SK-N-SH (cell line): ENCODE results near the gene ERGIC1. TPM values are rescaled to one million over a fixed set of nuclear protein-coding genes. Genes with fewer than 3 reads are reported as not detected.

ENCODE experiments used
- CTCF ChIA-PET: fragments of 300-600, 350-600 bp; formaldehyde crosslinking; extraction: SDS; loops from one replicate; lab custom pipeline; 2021; lab: Yijun Ruan, JAX
- POLR2A ChIA-PET: fragments of 350-600 bp; sonication (Branson Sonifier 250); formaldehyde crosslinking; extraction: SDS; loops from one replicate; lab custom pipeline; 2020; ENCODE audit warnings: antibody characterized with exemption, inconsistent platforms; lab: Yijun Ruan, JAX
- DNase-seq: peaks from one replicate; pipeline ENCODE4 v3.0.0; 2012
- H2AFZ ChIP-seq: fragments of 200-600 bp; sonication (generic); 2 replicates; pipeline ENCODE4 v1.8.1; 2016; ENCODE audit warnings: antibody characterized with exemption, mild to moderate bottlenecking, low read depth
- H3F3A ChIP-seq: fragments of 200-600 bp; sonication (generic); replicated peaks from 2 replicates; pipeline ENCODE3; 2016; ENCODE audit warnings: antibody characterized with exemption, mild to moderate bottlenecking; ENCODE audit not compliant: insufficient read depth
- H3K27ac ChIP-seq, 2 experiments: fragments of 200-500 bp in 1 of 2; fragments of 200-600 bp in 1 of 2; sonication (Bioruptor generic) in 1 of 2; sonication (generic), shearing (Covaris generic) in 1 of 2; 2 replicates each; pipeline versions ENCODE4 v1.5.1 to v1.6.1; 2014 to 2016; ENCODE audit warnings: low read depth in 2 of 2, inconsistent platforms in 1 of 2, low read length in 1 of 2, mild to moderate bottlenecking in 1 of 2, mixed read lengths in 1 of 2
- H3K27me3 ChIP-seq: fragments of 200-600 bp; sonication (generic), shearing (Covaris generic); 2 replicates; pipeline ENCODE4 v1.6.1; 2016; ENCODE audit warnings: mixed run types; ENCODE audit not compliant: insufficient read depth
- H3K36me3 ChIP-seq, 2 experiments: fragments of 200-500 bp in 1 of 2; fragments of 200-600 bp in 1 of 2; sonication (Bioruptor generic) in 1 of 2; sonication (generic) in 1 of 2; replicated peaks in 1 of 2; 2 replicates each; pipeline versions ENCODE3 to v1.5.1; 2014 to 2016; ENCODE audit warnings: low read length in 1 of 2, mild to moderate bottlenecking in 1 of 2; ENCODE audit not compliant: insufficient read depth in 2 of 2, control insufficient read depth in 1 of 2
- H3K4me1 ChIP-seq, 2 experiments: fragments of 200-500 bp in 1 of 2; fragments of 200-600 bp in 1 of 2; sonication (Bioruptor generic) in 1 of 2; sonication (generic), shearing (Covaris generic) in 1 of 2; 2 replicates each; pipeline versions ENCODE4 v1.5.1 to v1.6.1; 2014 to 2016; ENCODE audit warnings: low read depth in 1 of 2, low read length in 1 of 2, mixed run types in 1 of 2; ENCODE audit not compliant: insufficient read depth in 2 of 2, control insufficient read depth in 1 of 2
- H3K4me2 ChIP-seq: fragments of 200-600 bp; sonication (generic), shearing (Covaris generic); 2 replicates; pipeline ENCODE4 v1.6.1; 2017; ENCODE audit warnings: mixed run types
- H3K4me3 ChIP-seq, 2 experiments: fragments of 200-500 bp in 1 of 2; fragments of 200-600 bp in 1 of 2; sonication (Bioruptor generic) in 1 of 2; sonication (generic), shearing (Covaris generic) in 1 of 2; 2 replicates each; pipeline versions ENCODE4 v1.5.1 to v1.8.1; 2014 to 2016; ENCODE audit warnings: low read depth in 2 of 2, inconsistent platforms in 1 of 2, low read length in 1 of 2, mild to moderate bottlenecking in 1 of 2, mixed read lengths in 1 of 2, moderate library complexity in 1 of 2
- H3K79me2 ChIP-seq: fragments of 200-600 bp; sonication (generic); 2 replicates; pipeline ENCODE4 v1.8.1; 2017; ENCODE audit warnings: mild to moderate bottlenecking; ENCODE audit not compliant: insufficient read depth
- H3K9ac ChIP-seq: fragments of 200-600 bp; sonication (generic); 2 replicates; pipeline ENCODE4 v1.6.1; 2017; ENCODE audit warnings: mixed run types
- H3K9me2 ChIP-seq: fragments of 200-600 bp; sonication (generic); 2 replicates; pipeline ENCODE4 v1.6.1; 2017; ENCODE audit warnings: mixed run types
- H3K9me3 ChIP-seq: fragments of 200-600 bp; sonication (generic); 2 replicates; pipeline ENCODE4 v1.6.1; 2017; ENCODE audit warnings: mixed run types, mild to moderate bottlenecking, moderate library complexity
- H4K20me1 ChIP-seq: fragments of 200-600 bp; sonication (generic); 2 replicates; pipeline ENCODE4 v1.6.1; 2017; ENCODE audit warnings: mild to moderate bottlenecking, mixed run types; ENCODE audit not compliant: insufficient read depth
- CHD2 ChIP-seq: fragments of 150-350 bp; IDR thresholded peaks from 2 replicates; pipeline ENCODE4 v1.6.1; 2018; ENCODE audit warnings: low read length; ENCODE audit not compliant: partially characterized antibody
- FOSL2 ChIP-seq: IDR thresholded peaks from 2 replicates; pipeline ENCODE4 v1.4.0; 2012; ENCODE audit warnings: low read depth, mild to moderate bottlenecking, moderate library complexity, borderline replicate concordance
- JUND ChIP-seq: IDR thresholded peaks from 2 replicates; pipeline ENCODE4 v1.4.0; 2012
- MEF2A ChIP-seq: IDR thresholded peaks from 2 replicates; pipeline ENCODE4 v1.4.0; 2012; ENCODE audit warnings: low read depth, borderline replicate concordance
- MXI1 ChIP-seq: IDR thresholded peaks from 2 replicates; pipeline ENCODE4 v1.6.1; 2012; ENCODE audit warnings: mild to moderate bottlenecking, low read depth, low read length, improper control_type of control experiment
- NRF1 ChIP-seq: IDR thresholded peaks from 2 replicates; pipeline ENCODE4 v1.6.1; 2012; ENCODE audit warnings: low read depth, mild to moderate bottlenecking, low read length
- PBX3 ChIP-seq: IDR thresholded peaks from 2 replicates; pipeline ENCODE4; 2012
- POLR2AphosphoS5 ChIP-seq: IDR thresholded peaks from 2 replicates; pipeline ENCODE4 v1.6.1; 2012; ENCODE audit warnings: low read depth, low read length
- RXRA ChIP-seq: IDR thresholded peaks from 2 replicates; pipeline ENCODE4 v1.4.0; 2012; ENCODE audit warnings: low read depth, mild to moderate bottlenecking, borderline replicate concordance
- TCF12 ChIP-seq: IDR thresholded peaks from 2 replicates; pipeline ENCODE4 v1.4.0; 2012
- YY1 ChIP-seq: IDR thresholded peaks from 2 replicates; pipeline ENCODE4 v1.4.0; 2012; ENCODE audit warnings: low read depth, mild to moderate bottlenecking
- ZBTB33 ChIP-seq: IDR thresholded peaks from 2 replicates; pipeline ENCODE4 v1.4.0; 2012; ENCODE audit warnings: low read depth, borderline replicate concordance
- WGBS: methylation state at CpG from one replicate; pipeline ENCODE4 v1.1.6; 2017; ENCODE audit warnings: low lambda C conversion rate; 5-methylcytosine and 5-hydroxymethylcytosine counted together
- polyA plus RNA-seq, 3 experiments: library from polyadenylated mRNA; depleted of rRNA; stranded (reverse); fragments of >200 nt; gene quantifications; 2 replicates each; pipeline ENCODE4 v1.2.3, GENCODE V29; 2012
- TF ChIP-seq, protein P1 (sequence below): IDR thresholded peaks from 2 replicates; pipeline ENCODE4 v1.4.0; 2012; ENCODE audit warnings: low read depth, borderline replicate concordance
- TF ChIP-seq, protein P2 (sequence below): IDR thresholded peaks from 2 replicates; pipeline ENCODE4 v1.4.0; 2012; ENCODE audit warnings: low read depth

ERGIC1 gene
- polyA plus RNA-seq, 1 of the 3 experiments (the other 2 are of a cell fraction) = 101 TPM

DNA sequence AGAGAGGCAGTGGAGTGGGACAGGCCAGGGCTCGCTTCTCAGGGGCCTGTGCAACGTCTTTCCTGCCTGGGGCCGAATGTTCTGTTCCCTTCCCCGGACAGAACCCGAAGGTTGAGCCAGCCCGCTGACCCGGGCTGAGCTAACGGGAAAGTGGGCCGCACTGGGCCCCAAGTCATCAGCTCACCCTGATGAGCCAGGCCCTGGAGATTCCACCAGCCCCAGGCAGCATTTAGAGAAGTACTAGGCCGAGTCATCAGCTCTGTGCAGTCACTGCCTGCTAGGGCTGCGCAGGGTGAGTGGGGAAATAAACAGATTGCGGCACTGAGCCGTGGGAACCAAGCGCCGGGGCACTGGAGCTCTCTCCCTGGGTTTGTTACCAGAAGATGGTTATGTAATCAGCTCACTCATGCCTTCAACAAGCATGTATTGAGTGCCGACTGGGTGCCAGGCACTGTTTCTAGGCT lies 33.9 kb upstream of the ERGIC1 start:
- TF ChIP-seq RXRA = no peak
- peak; percentile 43; the same call in 1 of the 2 replicates for TF ChIP-seq FOSL2
- peak overlapping the region in 1 of 2 experiments; percentile 79; a peak in 2 of 4 replicates for H3K27ac ChIP-seq
- H4K20me1 ChIP-seq = no peaks in the 10 kb centered on the region
- H3K9me2 ChIP-seq = no peaks in the 10 kb centered on the region
- no peaks in the 10 kb centered on the region for H3K27me3 ChIP-seq
- CTCF ChIA-PET = interaction anchor here (0.7 to 0.9 kb wide), 2 partner anchors 27 to 29 kb away, joined by 3 read pairs; partner anchors contain the start of gene DUSP1
- peaks cover 25% of the 10 kb centered on the region for H3F3A ChIP-seq
- peak overlapping the region; percentile 41 for H3K9ac ChIP-seq
- 84% methylated on average over 10 of the region's 16 CpGs for WGBS
- H3K4me3 ChIP-seq = no peak overlapping the region
- no peak overlapping the region for H2AFZ ChIP-seq
- no peaks in the 10 kb centered on the region for H3K79me2 ChIP-seq
- no peak for DNase-seq
- no peaks in the 10 kb centered on the region for H3K9me3 ChIP-seq
- peaks cover 0 to 30% of the 10 kb centered on the region in 2 experiments; a peak in 2 of 4 replicates for H3K4me1 ChIP-seq
- POLR2A ChIA-PET = no interaction called here
- H3K36me3 ChIP-seq = no peaks in the 10 kb centered on the region
- no peak overlapping the region; the same call in 1 of the 2 replicates for H3K4me2 ChIP-seq

DNA sequence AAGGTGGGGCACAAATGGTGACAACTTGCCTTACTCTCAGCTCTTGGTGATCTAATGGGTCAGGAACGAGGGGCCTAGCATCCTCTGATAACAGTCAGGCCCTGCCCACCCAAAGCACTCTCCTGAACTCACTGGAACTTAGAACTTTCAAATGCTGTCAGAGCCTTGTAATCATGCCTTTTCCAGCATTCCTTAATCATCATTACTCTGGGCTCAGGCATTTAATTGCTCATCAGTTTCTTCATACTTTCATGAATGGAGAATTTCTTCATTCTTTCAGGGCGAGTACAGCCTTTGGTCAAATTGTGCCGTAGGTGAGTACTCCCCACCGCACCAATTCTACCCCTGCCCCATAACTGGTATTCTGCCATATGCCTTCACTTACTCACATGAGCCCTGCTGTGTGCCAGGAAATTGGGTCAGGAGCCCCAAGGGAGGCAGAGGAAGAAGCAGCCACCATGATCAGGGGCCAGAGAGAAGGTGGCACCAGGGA lies 32.8 kb upstream of the ERGIC1 start:
- POLR2A ChIA-PET = no interaction called here
- H3K4me1 ChIP-seq = peaks cover 0 to 30% of the 10 kb centered on the region in 2 experiments; a peak in 2 of 4 replicates
- DNase-seq = no peak

GRCh38 chr5:172802112-172802511 lies 31.9 kb upstream of the ERGIC1 start:
- Histone ChIP-seq H3K79me2 (no peaks in the 10 kb centered on the region), H3K9me3 (no peaks in the 10 kb centered on the region), H4K20me1 (no peaks in the 10 kb centered on the region), H3K27ac (no peak overlapping the region), H3K4me3 (no peak overlapping the region), H3F3A (peaks cover 20% of the 10 kb centered on the region), H3K36me3 (no peaks in the 10 kb centered on the region), H3K27me3 (no peaks in the 10 kb centered on the region), H2AFZ (no peak overlapping the region), H3K4me1 (peaks cover 0 to 30% of the 10 kb centered on the region in 2 experiments; a peak in 2 of 4 replicates), H3K4me2 (no peak overlapping the region), H3K9me2 (no peaks in the 10 kb centered on the region), H3K9ac (no peak overlapping the region)
- TF ChIP-seq MEF2A = no peak
- TF ChIP-seq YY1 = no peak
- TF ChIP-seq, protein P1, sequence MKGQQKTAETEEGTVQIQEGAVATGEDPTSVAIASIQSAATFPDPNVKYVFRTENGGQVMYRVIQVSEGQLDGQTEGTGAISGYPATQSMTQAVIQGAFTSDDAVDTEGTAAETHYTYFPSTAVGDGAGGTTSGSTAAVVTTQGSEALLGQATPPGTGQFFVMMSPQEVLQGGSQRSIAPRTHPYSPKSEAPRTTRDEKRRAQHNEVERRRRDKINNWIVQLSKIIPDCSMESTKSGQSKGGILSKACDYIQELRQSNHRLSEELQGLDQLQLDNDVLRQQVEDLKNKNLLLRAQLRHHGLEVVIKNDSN = no peak
- TF ChIP-seq ZBTB33 = no peak
- TF ChIP-seq CHD2 = no peak
- 96% methylated on average over 2 of the region's 2 CpGs for WGBS
- ChIA-PET POLR2A (no interaction called here), CTCF (no interaction called here)
- no peak for DNase-seq

More for the DNA sequence above, 32.8 kb upstream of the ERGIC1 start:
- Histone ChIP-seq H3K79me2 (no peaks in the 10 kb centered on the region), H4K20me1 (no peaks in the 10 kb centered on the region), H3K9ac (peak overlapping the region; percentile 35), H3K36me3 (no peaks in the 10 kb centered on the region), H2AFZ (no peak overlapping the region), H3K4me3 (no peak overlapping the region), H3K4me2 (no peak overlapping the region), H3K27me3 (no peaks in the 10 kb centered on the region), H3F3A (peaks cover 20% of the 10 kb centered on the region), H3K9me3 (no peaks in the 10 kb centered on the region), H3K9me2 (no peaks in the 10 kb centered on the region), H3K27ac (peak overlapping the region in 1 of 2 experiments; percentile 79; a peak in 2 of 4 replicates)
- TF ChIP-seq, protein P2, sequence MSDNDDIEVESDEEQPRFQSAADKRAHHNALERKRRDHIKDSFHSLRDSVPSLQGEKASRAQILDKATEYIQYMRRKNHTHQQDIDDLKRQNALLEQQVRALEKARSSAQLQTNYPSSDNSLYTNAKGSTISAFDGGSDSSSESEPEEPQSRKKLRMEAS = 0 out of 2 replicates have a peak, but pooled peaks have one; percentile 18
- peak; percentile 33; the same call in 1 of the 2 replicates for TF ChIP-seq PBX3
- TF ChIP-seq POLR2AphosphoS5 = peak; percentile 21; the same call in 1 of the 2 replicates
- no peak for TF ChIP-seq NRF1
- TF ChIP-seq MXI1 = no peak
- peak; percentile 15; the same call in 1 of the 2 replicates for TF ChIP-seq TCF12
- peak; percentile 56; the same call in 1 of the 2 replicates for TF ChIP-seq FOSL2
- TF ChIP-seq JUND = peak; percentile 18; the same call in 1 of the 2 replicates
- 36% methylated on average over 4 of the region's 4 CpGs for WGBS
- CTCF ChIA-PET = interaction anchor here (0.7 to 0.8 kb wide), 2 partner anchors 9 to 28 kb away, joined by 3 read pairs; no protein-coding TSS in a partner anchor
